Measurements from ENCODE around the gene ZDHHC8.

Gene ZDHHC8

DNA sequence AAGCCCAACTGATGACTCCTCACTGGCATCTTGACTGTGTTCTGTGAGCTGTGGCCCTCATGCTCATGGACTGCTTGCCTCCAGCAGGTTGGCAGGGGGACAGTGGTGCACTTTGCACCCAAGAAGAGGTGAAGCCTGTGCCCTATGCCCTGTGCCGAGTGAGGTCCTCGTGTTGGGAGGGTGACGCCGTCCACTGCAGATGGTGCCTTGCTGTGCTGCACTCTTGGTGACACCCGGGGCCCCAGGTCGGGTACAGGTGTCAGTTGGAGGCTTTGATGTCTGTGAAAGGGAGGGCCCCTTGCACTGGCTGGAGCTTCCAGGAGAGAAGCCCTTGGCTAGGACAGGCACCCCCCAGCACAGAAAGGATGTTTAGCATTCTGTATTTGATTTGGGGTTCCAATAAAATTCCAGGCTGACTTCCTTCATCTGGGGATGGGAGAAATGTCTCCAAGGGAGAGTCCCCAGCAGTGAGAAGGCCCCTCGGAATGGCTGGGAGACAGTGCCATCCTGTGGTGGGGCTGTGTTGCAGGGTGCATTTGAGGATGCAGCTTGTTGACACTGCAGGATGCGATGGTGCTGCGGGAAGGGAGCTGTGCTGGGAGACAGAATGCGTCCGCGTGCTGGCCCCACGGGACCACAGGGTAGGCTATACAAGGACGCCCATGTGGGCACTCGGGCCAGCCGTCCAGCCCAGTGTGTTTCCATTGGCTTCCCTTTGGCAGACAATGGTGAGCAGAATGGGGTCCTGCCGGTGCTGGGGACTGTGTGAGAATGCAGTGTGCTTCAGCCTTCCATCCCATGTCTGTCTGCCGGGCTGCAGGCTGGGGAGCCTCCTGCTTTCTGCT lies 2.5 kb upstream of the ZDHHC8 start:
- DNase-seq: peak; percentile 27

DNA sequence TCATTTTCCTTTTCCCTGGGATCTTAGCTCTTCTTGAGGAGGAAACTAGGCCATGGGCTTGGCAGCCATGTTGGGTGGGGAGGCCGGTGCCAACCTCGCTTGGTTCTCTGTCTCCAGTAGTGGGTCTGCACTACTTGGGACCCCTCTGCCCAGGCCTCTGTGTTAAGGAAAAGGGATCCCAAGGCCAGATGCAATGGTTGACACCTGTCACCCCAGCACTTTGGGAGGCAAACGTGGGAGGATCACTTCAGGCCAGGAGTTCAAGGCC lies 1.9 kb upstream of the ZDHHC8 start:
- DNase-seq: no peak

DNA sequence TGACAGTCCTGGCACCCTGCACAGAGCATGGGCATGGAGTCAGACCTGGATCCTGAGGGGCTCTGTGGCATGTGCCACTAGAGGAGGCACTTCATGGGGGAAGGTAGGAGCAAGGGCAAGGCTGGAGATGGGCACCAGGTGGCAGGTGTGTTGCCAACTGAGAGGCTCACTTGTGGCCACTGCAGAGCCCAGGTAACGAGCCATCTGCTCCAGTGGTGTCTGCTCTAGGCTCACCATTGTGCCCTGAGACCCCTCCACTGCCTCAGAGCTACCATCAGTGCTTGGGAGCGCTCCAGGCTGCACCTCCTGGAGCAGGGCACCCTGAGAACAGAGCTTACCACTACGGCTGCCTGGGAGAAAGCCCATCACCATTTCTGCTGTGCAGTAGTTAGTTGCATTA lies 1.3 kb upstream of the ZDHHC8 start:
- no peak for DNase-seq

DNA sequence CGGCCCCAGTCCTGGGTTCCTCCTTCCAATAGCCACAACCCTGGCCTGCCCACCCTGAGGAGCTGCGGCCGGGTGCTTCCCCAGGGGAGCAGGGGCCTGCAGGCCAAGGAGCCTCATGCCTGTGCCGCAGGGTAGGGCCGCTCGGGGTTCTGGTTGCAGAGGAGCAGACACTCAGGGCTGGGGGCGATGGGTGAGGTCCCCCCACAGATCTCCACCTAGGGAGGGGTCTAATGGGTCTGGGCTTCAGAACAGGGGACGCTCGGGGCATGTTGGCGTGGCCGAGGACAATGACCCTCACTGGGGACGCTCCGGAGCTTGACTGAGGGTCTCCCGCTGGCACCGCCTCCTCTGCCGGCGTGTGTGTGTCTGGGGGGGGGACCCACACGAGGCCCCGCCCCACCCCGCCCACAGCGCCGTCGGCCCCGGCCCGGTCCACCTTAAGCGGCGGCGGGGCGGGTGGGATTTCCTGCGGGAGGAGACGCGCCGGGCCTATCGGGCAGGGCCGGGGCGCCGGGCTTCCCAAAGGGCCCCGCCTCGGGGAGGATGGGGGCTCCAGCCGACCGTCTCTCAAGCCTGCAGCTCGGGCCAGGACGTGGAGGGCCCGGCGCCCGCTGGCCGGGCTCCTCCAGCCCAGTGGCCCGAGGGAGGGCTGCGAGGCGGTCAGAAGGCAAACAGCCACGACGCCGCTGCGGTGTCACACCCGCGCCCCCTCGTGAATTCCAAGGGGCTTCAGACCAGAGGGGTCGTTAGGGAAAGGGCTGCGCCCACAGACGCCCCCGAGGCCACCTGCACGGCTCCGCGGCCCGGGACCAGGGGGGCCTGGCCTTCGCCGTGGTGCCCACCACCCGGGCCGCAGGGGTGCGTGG lies 640 bp upstream of the ZDHHC8 start:
- DNase-seq: peak; percentile 80

DNA sequence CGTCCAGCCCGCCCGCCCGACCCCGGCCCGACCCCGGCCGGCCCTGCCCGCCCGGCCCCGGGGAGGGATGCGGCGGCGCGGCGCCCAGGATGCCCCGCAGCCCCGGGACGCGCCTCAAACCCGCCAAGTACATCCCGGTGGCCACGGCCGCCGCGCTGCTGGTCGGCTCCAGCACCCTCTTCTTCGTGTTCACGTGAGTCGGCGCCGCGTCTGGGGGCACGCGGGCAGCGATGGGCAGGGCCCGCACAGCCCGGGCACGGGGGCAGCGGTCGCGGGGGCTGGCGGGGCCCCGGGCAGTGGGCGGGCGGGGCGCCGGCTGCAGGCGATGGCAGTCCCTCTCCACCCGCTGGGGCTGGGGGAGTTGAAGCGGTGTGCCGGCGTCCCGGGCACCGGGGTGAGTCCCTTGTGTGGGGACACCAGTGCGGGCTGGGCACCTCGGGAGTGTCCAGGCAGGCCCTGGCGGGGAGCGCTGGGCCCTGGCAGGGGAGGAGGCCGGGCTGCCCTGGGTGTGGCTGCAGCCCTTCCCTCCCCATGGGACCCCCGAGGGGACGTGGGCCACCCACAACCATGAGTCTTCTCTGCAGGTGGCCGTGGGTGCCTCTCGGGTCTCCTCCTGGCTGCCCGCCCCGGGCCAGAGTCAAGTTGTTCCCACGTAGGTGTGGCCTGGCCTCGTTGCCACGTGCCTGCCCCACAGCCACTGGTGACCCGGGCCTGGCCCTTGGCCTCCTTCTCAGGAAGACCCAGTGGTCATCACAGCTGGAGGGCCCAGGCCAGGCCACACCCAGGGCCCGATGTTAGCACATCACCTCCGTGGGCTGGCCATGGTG lies 468 bp downstream of the ZDHHC8 start:
- no peak for DNase-seq

DNA sequence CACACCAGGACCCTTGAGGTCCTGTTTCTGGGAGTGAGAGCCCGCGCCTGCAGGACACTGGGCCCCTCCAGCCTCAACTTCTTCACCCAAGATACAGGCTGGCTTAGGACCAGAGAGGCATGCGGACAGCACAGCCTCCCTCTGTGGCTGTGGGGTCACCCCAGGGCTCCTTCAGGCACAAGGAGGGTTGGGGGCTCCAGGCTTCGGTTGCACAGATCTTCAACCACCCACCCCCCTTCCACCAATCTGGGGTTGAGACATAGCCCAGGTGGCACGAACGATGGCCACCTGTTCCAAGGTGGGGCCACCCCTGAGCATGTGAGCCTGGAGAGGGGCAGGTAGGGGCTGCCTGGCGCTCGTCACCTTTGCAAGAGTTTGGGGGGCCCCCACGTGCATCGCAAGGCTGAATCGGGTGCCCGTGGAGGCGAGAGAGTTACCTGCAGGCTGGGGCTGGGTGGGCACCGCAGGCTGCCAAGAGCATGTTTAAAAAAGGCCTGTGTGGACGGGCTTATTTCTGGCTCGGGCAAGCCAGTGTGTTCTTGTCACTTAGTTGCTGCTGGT lies 1.2 kb downstream of the ZDHHC8 start:
- DNase-seq: no peak

DNA sequence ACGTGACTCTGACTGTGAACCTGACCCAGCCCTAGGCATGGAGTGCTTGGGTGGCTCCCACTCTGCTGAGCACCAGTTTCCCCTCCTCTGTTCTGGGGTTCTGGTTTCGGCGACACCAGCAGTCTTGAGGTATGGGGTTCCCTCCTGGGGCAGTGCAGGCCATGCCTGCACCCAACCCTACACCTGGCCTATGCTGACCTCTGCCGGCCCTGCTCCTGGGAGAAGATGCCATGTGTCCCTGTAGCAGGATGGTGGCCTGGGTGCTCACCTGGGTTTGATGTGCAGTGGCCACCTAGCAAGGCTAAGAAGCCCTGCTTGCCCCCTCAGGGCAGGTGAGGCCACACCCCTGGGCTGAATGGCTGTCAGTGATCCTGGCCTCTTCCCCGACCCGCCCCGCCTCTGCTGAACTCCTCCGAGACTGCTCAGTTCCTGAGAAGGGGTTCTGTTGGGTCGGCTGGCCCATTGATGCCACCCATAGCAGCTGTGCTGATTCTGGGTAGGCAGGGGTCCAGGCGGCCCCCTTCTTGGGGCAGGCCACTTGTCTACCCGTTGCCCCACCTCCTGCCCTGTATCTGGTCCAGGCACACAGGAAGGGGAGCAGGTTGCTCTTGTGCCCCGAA lies 2.4 kb downstream of the ZDHHC8 start:
- DNase-seq: no peak

DNA sequence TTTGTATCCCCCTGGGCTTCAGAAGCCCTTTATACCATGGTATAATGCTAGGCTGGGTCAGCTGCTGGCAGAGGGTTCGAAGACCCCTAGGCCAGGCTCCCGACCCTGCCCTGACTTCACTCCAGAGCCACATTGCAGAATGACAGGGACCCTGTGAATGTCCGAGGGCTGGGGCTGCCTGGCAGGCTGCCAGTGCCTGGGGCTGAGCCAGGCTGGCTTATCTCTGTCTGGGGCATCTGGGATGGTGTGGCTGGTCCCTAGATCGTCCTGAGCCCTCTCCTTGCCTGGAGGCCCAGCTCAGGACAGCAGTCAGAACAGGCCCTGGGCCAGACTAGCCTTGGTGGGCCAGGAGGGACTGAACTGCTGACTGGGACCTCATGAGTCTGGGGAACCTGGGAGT lies 3.7 kb downstream of the ZDHHC8 start:
- no peak for DNase-seq

DNA sequence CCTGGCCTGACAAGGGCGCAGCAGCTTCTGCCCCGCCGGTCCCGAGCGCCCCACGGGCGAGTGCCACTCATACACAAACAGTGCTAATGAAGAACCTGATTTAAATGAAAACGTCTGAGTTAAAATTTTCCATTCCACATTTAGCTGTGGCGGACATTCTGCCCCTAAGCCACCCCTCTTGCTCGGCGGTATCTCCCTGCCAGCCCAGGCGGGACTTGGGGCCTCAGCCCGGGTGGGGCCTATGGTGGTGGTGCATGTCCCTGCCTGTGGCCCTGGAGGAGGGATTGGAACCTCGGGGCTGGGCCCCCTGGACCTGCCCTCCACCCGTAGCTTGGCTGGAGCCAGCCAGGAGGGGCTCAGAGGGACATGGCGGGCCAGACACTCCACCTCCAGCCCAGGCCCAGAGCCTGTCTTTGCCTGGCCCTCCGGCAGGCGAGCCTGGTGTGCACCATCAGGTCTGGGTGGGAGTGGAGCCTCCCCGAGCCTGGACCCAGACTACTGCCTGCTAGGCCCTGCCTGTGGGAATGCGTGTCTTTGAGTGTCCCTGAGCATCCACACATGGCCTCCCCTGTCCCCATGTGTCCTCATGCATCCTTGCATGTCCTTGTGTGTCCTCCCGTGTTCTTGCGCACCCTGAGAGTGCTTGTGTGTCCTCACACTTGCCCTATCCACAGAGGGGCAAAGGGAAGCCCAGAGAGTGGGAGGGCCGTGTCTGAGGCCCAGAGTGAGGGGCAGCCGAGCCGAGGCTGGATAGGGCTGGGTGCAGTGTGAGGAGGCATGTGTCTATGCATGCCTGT lies 4.4 kb downstream of the ZDHHC8 start:
- DNase-seq: no peak

DNA sequence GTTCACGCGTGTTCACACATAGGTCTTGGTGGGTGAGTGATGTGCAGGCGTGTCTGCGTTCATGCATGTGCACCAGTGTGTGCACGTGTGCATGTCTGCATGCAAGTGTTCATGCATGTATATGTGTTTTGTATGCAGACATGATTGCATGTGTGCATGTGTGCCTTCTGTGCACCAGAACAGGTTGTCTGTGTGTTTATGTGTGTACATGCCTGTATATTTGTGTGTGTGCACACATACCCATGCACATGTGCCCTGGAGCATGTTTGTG lies 4.9 kb downstream of the ZDHHC8 start:
- no peak for DNase-seq

DNA sequence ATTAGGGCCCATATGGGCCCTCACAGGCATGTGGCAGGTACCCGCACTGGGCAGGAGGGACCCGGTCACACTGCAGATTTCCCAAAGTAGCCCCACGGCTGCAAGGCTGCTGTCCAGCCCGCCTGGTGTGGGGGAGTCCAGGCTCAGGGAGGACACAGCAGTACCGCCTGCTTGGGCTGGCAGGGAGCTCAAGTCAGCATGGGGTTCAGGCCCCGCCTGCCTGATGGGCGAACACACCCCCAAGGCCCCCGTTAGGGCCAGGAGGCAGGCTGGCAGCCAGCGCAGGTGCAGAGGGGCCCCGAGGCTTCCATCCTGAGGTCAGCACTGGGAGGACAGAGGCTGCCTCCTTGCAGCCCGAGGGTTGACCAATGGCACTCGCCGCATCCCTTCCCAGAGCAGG lies 5.5 kb downstream of the ZDHHC8 start:
- DNase-seq: no peak

DNA sequence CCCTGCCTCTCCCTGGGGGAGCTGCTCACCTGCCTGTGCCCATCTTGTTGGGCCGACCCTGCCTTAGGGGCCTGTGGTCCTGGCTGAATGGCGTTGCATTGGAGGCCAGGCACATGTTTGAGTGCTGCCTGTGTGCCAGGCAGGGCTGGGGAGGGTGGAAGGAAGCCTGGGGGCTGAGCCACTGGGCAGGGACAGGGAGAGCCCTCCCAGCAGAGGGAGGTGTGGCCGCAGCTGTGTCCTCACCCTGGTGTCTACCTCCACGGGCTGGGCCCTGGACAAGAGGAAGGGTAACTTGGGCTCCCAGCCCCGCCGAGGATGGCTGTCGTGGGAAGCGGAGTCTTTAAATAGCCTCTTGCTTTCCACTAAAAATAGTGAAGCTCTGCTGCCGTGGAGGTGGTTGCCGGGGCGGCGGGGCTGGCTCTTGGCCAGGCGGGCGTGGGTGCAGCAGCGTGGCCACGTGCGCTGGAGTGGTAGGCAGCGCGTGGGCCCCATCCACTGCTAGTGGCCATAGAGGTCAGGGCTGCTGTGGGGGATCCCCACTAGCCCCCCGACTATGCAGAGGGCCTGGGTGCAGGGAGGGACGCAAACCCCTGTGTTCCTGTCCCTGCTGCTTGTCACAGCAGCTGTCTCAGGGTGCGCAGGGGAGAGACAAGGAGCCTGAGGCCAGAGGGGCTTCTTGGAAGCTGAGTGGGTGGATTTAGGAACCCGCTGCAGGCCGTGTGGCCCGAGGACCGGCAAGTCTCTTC lies 6.2 kb downstream of the ZDHHC8 start:
- DNase-seq: no peak

DNA sequence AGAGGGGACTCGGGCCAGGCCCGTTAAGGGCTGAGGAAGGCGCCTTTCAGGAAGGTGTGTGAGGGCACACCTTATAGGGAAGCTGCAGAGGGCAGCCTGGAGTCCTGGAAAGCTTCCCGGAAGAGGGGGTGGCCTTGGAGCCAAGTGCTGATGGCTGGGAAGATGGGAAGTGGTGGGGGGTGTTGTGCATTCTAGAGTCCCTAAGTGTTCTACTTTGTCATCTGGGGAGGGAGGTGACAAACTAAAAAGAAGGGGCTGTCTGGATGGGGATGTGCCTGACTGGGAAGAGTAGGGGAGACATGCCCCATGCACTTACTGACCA lies 6.8 kb downstream of the ZDHHC8 start:
- no peak for DNase-seq

DNA sequence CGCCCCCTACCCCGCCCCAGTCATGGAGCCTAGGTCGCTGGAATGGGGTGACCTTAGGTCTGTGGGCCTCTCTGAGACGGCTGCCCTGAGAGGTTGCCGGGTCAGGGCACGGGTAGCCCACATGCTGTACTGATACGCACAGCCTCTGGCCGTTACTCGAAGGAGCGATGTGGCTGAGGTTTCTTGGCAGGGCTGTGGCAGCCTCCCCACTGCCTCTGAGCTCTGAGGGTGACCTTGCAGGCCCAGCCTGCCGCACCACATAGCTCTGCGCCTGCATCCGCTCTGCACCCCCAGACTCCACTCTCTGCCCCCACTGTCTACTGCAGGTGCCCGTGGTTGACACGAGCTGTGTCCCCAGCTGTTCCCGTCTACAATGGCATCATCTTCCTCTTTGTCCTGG lies 7.3 kb downstream of the ZDHHC8 start:
- no peak for DNase-seq

DNA sequence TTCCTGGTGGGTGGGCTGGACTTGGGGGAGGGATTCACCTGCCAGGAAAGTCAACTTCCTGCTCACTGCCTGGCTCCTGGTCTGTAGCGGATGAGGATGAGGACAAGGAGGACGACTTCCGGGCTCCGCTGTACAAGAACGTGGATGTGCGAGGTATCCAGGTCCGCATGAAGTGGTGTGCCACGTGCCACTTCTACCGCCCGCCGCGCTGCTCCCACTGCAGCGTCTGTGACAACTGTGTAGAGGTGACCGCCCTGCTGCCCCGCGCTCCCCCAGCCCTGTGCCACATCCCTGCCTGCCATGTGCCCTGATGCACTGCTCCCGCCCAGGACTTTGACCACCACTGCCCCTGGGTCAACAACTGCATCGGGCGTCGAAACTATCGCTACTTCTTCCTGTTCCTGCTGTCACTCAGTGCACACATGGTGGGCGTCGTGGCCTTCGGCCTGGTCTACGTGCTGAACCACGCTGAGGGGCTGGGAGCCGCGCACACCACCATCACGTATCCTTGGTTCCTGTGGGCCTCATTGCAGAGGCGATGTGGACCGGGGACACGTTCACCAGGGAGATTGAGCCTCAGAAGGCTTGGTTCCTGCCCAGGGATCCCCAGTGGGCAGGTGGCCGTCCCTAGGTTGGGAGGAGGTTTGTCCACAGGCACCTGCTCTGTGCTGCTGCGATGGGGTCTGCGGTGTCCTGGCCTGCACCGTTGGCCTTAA lies 7.9 kb downstream of the ZDHHC8 start:
- DNase-seq: no peak

DNA sequence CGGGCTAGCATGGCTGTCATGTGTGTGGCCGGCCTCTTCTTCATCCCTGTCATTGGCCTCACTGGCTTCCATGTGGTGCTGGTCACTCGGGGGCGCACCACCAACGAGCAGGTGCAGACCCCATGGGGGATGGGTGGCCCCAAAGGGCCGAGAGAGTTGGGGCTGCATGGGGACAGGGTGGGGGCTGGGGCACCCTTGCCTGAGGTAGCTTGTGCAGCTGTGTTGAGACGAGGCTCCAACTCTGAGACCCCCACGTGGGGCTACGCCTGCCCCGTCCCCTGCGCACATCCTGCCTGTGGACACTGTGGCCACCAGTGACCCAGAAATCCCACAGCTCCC lies 8.5 kb downstream of the ZDHHC8 start:
- no peak for DNase-seq

DNA sequence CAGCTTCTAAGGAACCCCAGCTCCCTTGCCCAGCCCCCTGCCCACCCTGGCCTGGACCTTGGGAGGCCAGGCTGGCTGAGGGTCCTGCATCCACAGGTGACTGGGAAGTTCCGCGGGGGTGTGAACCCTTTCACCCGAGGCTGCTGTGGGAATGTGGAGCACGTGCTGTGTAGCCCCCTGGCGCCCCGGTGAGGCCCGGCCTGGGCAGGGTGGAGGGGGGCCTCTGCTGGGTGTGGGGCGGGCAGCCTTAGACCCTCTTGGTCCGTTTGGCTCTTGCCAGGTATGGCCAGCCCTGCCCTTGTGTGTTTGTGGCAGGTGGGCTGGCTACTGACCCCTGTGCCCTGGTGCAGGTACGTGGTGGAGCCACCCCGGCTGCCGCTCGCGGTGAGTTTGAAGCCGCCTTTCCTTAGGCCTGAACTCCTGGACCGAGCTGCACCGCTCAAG lies 8.9 kb downstream of the ZDHHC8 start:
- no peak for DNase-seq

DNA sequence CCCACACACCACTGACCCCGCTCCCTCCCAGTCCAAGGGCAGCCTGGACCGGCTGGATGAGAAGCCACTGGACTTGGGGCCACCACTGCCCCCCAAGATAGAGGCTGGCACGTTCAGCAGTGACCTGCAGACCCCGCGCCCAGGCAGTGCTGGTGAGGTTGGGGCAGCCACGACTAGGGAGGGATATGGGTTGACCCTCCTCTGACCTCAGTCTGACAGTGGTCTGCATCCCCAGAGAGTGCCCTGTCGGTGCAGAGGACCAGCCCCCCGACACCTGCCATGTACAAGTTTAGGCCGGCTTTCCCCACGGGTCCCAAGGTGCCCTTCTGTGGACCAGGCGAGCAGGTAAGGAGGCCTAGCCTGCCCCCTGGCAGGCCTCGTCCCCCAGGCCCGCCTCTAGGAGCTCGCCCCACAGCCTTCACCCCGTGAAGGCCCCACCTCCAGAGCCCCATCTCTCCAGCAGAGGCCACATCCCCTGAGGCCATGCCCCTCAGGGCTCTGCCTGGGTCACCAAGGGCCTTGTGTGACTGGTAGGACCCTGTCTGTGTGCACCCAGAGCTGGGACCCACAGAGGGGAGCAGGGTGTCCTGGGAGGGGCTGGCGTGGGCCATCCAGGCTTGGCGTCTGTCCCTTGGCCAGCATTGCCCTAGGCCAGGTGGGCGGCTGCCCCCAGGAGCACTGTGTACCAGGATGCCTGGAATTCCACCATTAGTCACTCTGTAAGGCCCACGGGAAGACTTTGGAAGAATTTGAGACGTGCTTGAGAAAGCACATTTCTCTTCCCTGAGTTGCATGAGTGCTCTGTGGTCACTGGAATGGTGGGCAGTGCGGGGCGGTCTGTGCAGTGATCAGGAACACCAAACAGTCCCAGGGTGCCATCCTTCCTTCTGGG lies 9.8 kb downstream of the ZDHHC8 start:
- peak; percentile 74 for DNase-seq

Measured in fibroblast of skin of abdomen (primary cell).